Loucy (cell line): ENCODE measurements around the gene TRPV2.

Experiments used
- H2AFZ ChIP-seq: fragments of 200-600 bp; sonication (generic); 2 replicates; pipeline ENCODE4 v1.6.0; 2016; ENCODE audit warnings: antibody characterized with exemption, mild to moderate bottlenecking, low read length, moderate library complexity
- H3F3A ChIP-seq: fragments of 200-600 bp; 2 replicates; pipeline ENCODE4 v1.6.0; 2016; ENCODE audit warnings: antibody characterized with exemption, low read depth, mild to moderate bottlenecking
- H3K27me3 ChIP-seq: fragments of 200-600 bp; sonication (generic); 2 replicates; pipeline ENCODE4 v1.6.1; 2014; ENCODE audit warnings: low read length, mild to moderate bottlenecking; ENCODE audit not compliant: insufficient read depth, poor library complexity, severe bottlenecking
- H3K36me3 ChIP-seq: fragments of 200-600 bp; sonication (generic); 2 replicates; pipeline ENCODE4 v1.6.1; 2016; ENCODE audit warnings: low read length; ENCODE audit not compliant: insufficient read depth
- H3K4me1 ChIP-seq: fragments of 200-600 bp; sonication (generic); 2 replicates; pipeline ENCODE4 v1.5.1; 2014; ENCODE audit warnings: low read length, mild to moderate bottlenecking; ENCODE audit not compliant: insufficient read depth, poor library complexity, severe bottlenecking
- H3K4me2 ChIP-seq: fragments of 200-600 bp; sonication (generic); 2 replicates; pipeline ENCODE4 v1.6.0; 2014; ENCODE audit warnings: antibody characterized with exemption, low read length, low read depth, mild to moderate bottlenecking; ENCODE audit not compliant: poor library complexity, severe bottlenecking
- H3K4me3 ChIP-seq: fragments of 200-600 bp; sonication (generic); 2 replicates; pipeline ENCODE4 v1.5.1; 2014; ENCODE audit warnings: low read length, mild to moderate bottlenecking, mixed read lengths; ENCODE audit not compliant: poor library complexity, severe bottlenecking
- H3K79me2 ChIP-seq: fragments of 200-600 bp; sonication (generic); 2 replicates; pipeline ENCODE4 v1.6.1; 2014; ENCODE audit warnings: low read length; ENCODE audit not compliant: insufficient read depth
- H3K9ac ChIP-seq: fragments of 200-600 bp; sonication (generic); 2 replicates; pipeline ENCODE4 v1.6.0; 2014; ENCODE audit warnings: mild to moderate bottlenecking, low read depth, low read length, moderate library complexity; ENCODE audit not compliant: poor library complexity, severe bottlenecking
- H3K9me2 ChIP-seq: fragments of 200-600 bp; sonication (generic); replicated peaks from 2 replicates; pipeline ENCODE4 v1.6.1; 2016; ENCODE audit warnings: low read depth, low read length, mixed read lengths
- H3K9me3 ChIP-seq: fragments of 200-600 bp; sonication (generic); 2 replicates; pipeline ENCODE4 v1.6.1; 2014; ENCODE audit warnings: mild to moderate bottlenecking, antibody characterized with exemption, low read length, low read depth; ENCODE audit not compliant: insufficient read depth
- H4K20me1 ChIP-seq: fragments of 200-600 bp; sonication (generic); 2 replicates; pipeline ENCODE4 v1.6.0; 2014; ENCODE audit warnings: antibody characterized with exemption, low read length, mild to moderate bottlenecking; ENCODE audit not compliant: insufficient read depth, poor library complexity, severe bottlenecking
- EZH2phosphoT487 ChIP-seq: fragments of 200-600 bp; IDR thresholded peaks from 2 replicates; pipeline ENCODE4 v1.6.1; 2018; ENCODE audit warnings: antibody characterized with exemption, mild to moderate bottlenecking, moderate library complexity, borderline replicate concordance
- TF ChIP-seq, protein P1 (sequence below): fragments of 200-600 bp; sonication (generic); conservative IDR thresholded peaks from 2 replicates; pipeline ENCODE4 v1.5.1; 2014; ENCODE audit warnings: mild to moderate bottlenecking, antibody characterized with exemption, low read length

TRPV2 gene

GRCh38 chr17:16433514-16433913, 18.1 kb downstream of the TRPV2 start:
- TF ChIP-seq EZH2phosphoT487, result no peak
- TF ChIP-seq, protein P1, sequence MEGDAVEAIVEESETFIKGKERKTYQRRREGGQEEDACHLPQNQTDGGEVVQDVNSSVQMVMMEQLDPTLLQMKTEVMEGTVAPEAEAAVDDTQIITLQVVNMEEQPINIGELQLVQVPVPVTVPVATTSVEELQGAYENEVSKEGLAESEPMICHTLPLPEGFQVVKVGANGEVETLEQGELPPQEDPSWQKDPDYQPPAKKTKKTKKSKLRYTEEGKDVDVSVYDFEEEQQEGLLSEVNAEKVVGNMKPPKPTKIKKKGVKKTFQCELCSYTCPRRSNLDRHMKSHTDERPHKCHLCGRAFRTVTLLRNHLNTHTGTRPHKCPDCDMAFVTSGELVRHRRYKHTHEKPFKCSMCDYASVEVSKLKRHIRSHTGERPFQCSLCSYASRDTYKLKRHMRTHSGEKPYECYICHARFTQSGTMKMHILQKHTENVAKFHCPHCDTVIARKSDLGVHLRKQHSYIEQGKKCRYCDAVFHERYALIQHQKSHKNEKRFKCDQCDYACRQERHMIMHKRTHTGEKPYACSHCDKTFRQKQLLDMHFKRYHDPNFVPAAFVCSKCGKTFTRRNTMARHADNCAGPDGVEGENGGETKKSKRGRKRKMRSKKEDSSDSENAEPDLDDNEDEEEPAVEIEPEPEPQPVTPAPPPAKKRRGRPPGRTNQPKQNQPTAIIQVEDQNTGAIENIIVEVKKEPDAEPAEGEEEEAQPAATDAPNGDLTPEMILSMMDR, result no peak
- H4K20me1 ChIP-seq, result no peaks in the 10 kb centered on the region
- H2AFZ ChIP-seq, result no peak overlapping the region
- no peaks in the 10 kb centered on the region for H3K4me1 ChIP-seq
- H3F3A ChIP-seq, result no peaks in the 10 kb centered on the region
- no peak overlapping the region for H3K9ac ChIP-seq
- H3K9me2 ChIP-seq, result no peaks in the 10 kb centered on the region
- no peaks in the 10 kb centered on the region for H3K79me2 ChIP-seq
- no peak overlapping the region for H3K4me3 ChIP-seq
- H3K36me3 ChIP-seq, result peaks cover 6% of the 10 kb centered on the region; the same call in 1 of the 2 replicates
- H3K27me3 ChIP-seq, result no peaks in the 10 kb centered on the region
- no peak overlapping the region for H3K4me2 ChIP-seq
- H3K9me3 ChIP-seq, result no peaks in the 10 kb centered on the region

- Histone ChIP-seq H3F3A (no peaks in the 10 kb centered on the region), H4K20me1 (peaks cover 8% of the 10 kb centered on the region), H3K9ac (no peak overlapping the region), H3K36me3 (no peaks in the 10 kb centered on the region), H3K4me3 (no peak overlapping the region), H2AFZ (no peak overlapping the region), H3K4me1 (peaks cover 2% of the 10 kb centered on the region), H3K9me3 (no peaks in the 10 kb centered on the region), H3K79me2 (peaks cover 9% of the 10 kb centered on the region), H3K27me3 (peaks cover 5% of the 10 kb centered on the region), H3K4me2 (no peak overlapping the region), H3K9me2 (no peaks in the 10 kb centered on the region)
- TF ChIP-seq, protein P1, result no peak
- no peak for TF ChIP-seq EZH2phosphoT487
These were observed 19.3 kb downstream of the TRPV2 start for GRCh38 chr17:16434662-16435061.

DNA sequence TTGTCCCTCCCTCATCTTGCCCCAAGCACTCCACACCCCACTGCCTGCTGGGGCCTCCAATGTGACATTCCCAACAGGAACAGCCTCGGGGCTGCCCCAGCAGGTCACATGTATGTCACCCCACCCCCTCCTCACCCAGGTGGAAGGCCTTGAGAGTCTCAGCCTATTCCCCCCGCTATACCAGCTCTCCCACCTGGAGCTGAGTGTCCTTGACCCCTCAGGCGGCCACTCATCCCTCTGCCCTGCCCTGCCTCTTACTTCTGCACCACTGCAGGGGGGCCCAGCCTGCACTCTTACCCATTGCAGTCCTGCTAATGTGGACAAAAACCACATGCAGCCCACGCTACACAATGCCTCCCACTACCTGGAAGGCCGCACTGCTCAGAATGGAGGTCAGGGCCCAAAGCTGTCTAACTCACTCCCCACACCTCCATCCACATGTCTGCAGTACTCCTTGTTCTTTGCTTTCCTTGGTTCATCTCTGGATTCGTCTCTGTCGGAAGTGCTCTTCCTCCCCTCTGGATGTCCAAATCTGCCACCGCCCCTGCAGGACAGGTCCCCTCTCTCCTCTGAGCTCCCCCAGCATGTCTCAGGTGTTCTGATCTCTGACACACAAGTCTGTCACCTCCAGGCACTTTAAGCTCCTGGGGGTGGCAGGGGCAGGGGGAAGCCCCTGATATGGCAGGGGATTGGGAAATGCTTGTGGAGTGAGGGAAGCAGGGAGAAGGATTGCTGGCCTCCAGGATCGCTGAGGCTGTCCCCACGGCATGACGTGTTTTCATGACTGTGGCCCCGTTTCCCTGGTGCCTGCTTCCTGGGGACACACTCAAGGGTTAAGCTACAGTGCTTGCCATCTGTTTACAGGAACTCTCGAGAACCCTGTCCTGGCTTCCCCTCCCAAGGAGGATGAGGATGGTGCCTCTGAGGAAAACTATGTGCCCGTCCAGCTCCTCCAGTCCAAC, 20.8 kb downstream of the TRPV2 start:
- Histone ChIP-seq H3K36me3 (peaks cover 7% of the 10 kb centered on the region), H3K4me1 (peaks cover 18% of the 10 kb centered on the region), H4K20me1 (peaks cover 23% of the 10 kb centered on the region), H3K9me3 (no peaks in the 10 kb centered on the region), H3K27me3 (peaks cover 5% of the 10 kb centered on the region), H3K79me2 (peaks cover 24% of the 10 kb centered on the region), H3K4me3 (no peak overlapping the region), H3K9ac (no peak overlapping the region), H2AFZ (no peak overlapping the region), H3F3A (no peaks in the 10 kb centered on the region), H3K9me2 (no peaks in the 10 kb centered on the region), H3K4me2 (no peak overlapping the region)
- no peak for TF ChIP-seq EZH2phosphoT487
- TF ChIP-seq, protein P1, result no peak
